GM12878 (cell line): Measurements from ENCODE around the gene LRRC10B. TPM values are rescaled to one million over a fixed set of nuclear protein-coding genes. Genes with fewer than 3 reads are reported as not detected.

ENCODE experiments used
- ATAC-seq: fragments of 200-7000 bp; cut with Tn5 transposase; 3 replicates; pipeline ENCODE4 v1.9.1; 2020; ENCODE audit warnings: mild to moderate bottlenecking, moderate library complexity
- BruUV-seq: library from RNA; stranded (reverse); fragments of 400-500 nt; replicated peaks from 2 replicates; lab custom pipeline; 2021; lab: Mats Ljungman, UMichigan
- CTCF ChIA-PET: fragments of 300-600 bp; sonication (Branson Sonifier 250); formaldehyde crosslinking; extraction: SDS; loops from one replicate; lab custom pipeline; 2021; ENCODE audit warnings: inconsistent platforms; lab: Yijun Ruan, JAX
- POLR2A ChIA-PET: fragments of 350-600 bp; formaldehyde crosslinking; extraction: SDS; loops from one replicate; lab custom pipeline; 2021; ENCODE audit warnings: inconsistent platforms; lab: Charles Lee
- RAD21 ChIA-PET: fragments of 300-600 bp; sonication (Branson Sonifier 250); formaldehyde crosslinking; loops from one replicate; lab custom pipeline; 2023; ENCODE audit warnings: antibody characterized with exemption; ENCODE audit not compliant: unreplicated experiment; lab: Charles Lee
- SMC1A ChIA-PET: fragments of 300-600 bp; sonication (Branson Sonifier 250); formaldehyde crosslinking; loops from one replicate; lab custom pipeline; 2023; ENCODE audit not compliant: unreplicated experiment, uncharacterized antibody; lab: Charles Lee
- DNase-seq: peaks from one replicate; pipeline ENCODE4 v3.0.0-alpha.2; 2011; ENCODE audit warnings: low read depth, low spot score
- FAIRE-seq: peaks from 3 replicates; lab custom pipeline; 2011; peaks lifted over from hg19 to GRCh38; lab: Jason Lieb, UNC
- H2AFZ ChIP-seq: 2 replicates; pipeline ENCODE4 v1.6.0; 2011; ENCODE audit warnings: low read depth, low read length, control low read depth; ENCODE audit not compliant: control insufficient read depth
- H3K27ac ChIP-seq: 2 replicates; pipeline ENCODE4 v1.5.1; 2011; ENCODE audit warnings: control low read depth; ENCODE audit not compliant: control insufficient read depth, insufficient read depth
- H3K27me3 ChIP-seq, 2 experiments: replicated peaks in 1 of 2; 2 replicates each; pipeline versions ENCODE4 v1.6.0 to v1.6.1; 2011; ENCODE audit warnings: low read length in 1 of 2; ENCODE audit not compliant: control insufficient read depth in 2 of 2, insufficient read depth in 2 of 2
- H3K36me3 ChIP-seq, 2 experiments: 2 replicates each; pipeline ENCODE4 v1.5.1; 2011; ENCODE audit warnings: low read length in 1 of 2; ENCODE audit not compliant: control insufficient read depth in 2 of 2, insufficient read depth in 2 of 2
- H3K4me1 ChIP-seq: 2 replicates; pipeline ENCODE4 v1.6.1; 2011; ENCODE audit warnings: mild to moderate bottlenecking, low read length, moderate library complexity, mixed read lengths; ENCODE audit not compliant: control insufficient read depth, insufficient read depth
- H3K4me2 ChIP-seq: 2 replicates; pipeline ENCODE4 v1.6.0; 2011; ENCODE audit warnings: control low read depth; ENCODE audit not compliant: control insufficient read depth, insufficient read depth
- H3K4me3 ChIP-seq: fragments of 200-600 bp; sonication (generic); 2 replicates; pipeline ENCODE4 v1.5.1; 2016
- H3K79me2 ChIP-seq: 2 replicates; pipeline ENCODE4 v1.6.0; 2011; ENCODE audit warnings: low read length; ENCODE audit not compliant: control insufficient read depth, insufficient read depth
- H3K9ac ChIP-seq: 2 replicates; pipeline ENCODE4 v1.8.0; 2011; ENCODE audit warnings: low read length, control low read depth, mixed read lengths; ENCODE audit not compliant: control insufficient read depth, insufficient read depth
- H3K9me3 ChIP-seq: replicated peaks from 3 replicates; pipeline ENCODE4 v1.5.1; 2011; ENCODE audit warnings: mild to moderate bottlenecking, low read length; ENCODE audit not compliant: control insufficient read depth, insufficient read depth
- H4K20me1 ChIP-seq: 2 replicates; pipeline ENCODE4 v1.6.0; 2011; ENCODE audit not compliant: control insufficient read depth, insufficient read depth
- ATF7 ChIP-seq: fragments of 450-650 bp; IDR thresholded peaks from 2 replicates; pipeline ENCODE4 v1.6.1; 2016; ENCODE audit warnings: low read depth, mild to moderate bottlenecking
- BCLAF1 ChIP-seq: fragments of 450-650 bp; IDR thresholded peaks from 2 replicates; pipeline ENCODE4 v1.6.1; 2017; ENCODE audit warnings: antibody characterized with exemption, mild to moderate bottlenecking, moderate library complexity
- BRCA1 ChIP-seq: IDR thresholded peaks from 2 replicates; pipeline ENCODE4 v1.6.1; 2011; ENCODE audit warnings: low read depth, low read length, improper control_type of control experiment
- CBX5 ChIP-seq: sonication (generic); IDR thresholded peaks from 2 replicates; pipeline ENCODE4 v1.6.1; 2016; ENCODE audit warnings: low read depth, moderate library complexity, mild to moderate bottlenecking, inconsistent platforms
- CREM ChIP-seq: IDR thresholded peaks from 2 replicates; pipeline ENCODE4 v1.6.1; 2014; ENCODE audit warnings: antibody characterized with exemption, low read depth
- EP300 ChIP-seq, 2 experiments: fragments of 150-350 bp in 1 of 2; IDR thresholded peaks; 2 replicates each; pipeline ENCODE4 v1.6.1; 2011 to 2012; ENCODE audit warnings: low read depth in 2 of 2, low read length in 2 of 2, borderline replicate concordance in 1 of 2, improper control_type of control experiment in 1 of 2, inconsistent platforms in 1 of 2; ENCODE audit not compliant: control insufficient read depth in 1 of 2
- EZH2 ChIP-seq: IDR thresholded peaks from 2 replicates; pipeline ENCODE4 v1.6.1; 2012; ENCODE audit warnings: low read depth, mild to moderate bottlenecking, control low read depth, inconsistent platforms, low read length, borderline replicate concordance; ENCODE audit not compliant: control insufficient read depth
- FOS ChIP-seq: IDR thresholded peaks from 3 replicates; pipeline ENCODE4 v1.6.1; 2011; ENCODE audit warnings: borderline replicate concordance; ENCODE audit not compliant: insufficient read length; ENCODE audit errors: extremely low read depth
- MTA2 ChIP-seq: fragments of 450-650 bp; IDR thresholded peaks from 2 replicates; pipeline ENCODE4 v1.6.1; 2016; ENCODE audit warnings: low read depth, mild to moderate bottlenecking, moderate library complexity
- MXI1 ChIP-seq: fragments of 150-350 bp; IDR thresholded peaks from 2 replicates; pipeline ENCODE4 v1.6.1; 2011; ENCODE audit warnings: low read depth, mild to moderate bottlenecking, inconsistent platforms, low read length, improper control_type of control experiment
- NFYA ChIP-seq: IDR thresholded peaks from 2 replicates; pipeline ENCODE4 v1.6.1; 2011; ENCODE audit warnings: low read depth, mild to moderate bottlenecking, low read length, improper control_type of control experiment, borderline replicate concordance
- NKRF ChIP-seq: fragments of 450-650 bp; conservative IDR thresholded peaks from 2 replicates; pipeline ENCODE4 v1.6.1; 2017; ENCODE audit warnings: mild to moderate bottlenecking, moderate library complexity
- POU2F2 ChIP-seq: IDR thresholded peaks from 3 replicates; pipeline ENCODE4 v1.6.1; 2011; ENCODE audit warnings: low read depth, mild to moderate bottlenecking, low read length, borderline replicate concordance
- SIX5 ChIP-seq: IDR thresholded peaks from 2 replicates; pipeline ENCODE4 v1.6.1; 2011; ENCODE audit warnings: mild to moderate bottlenecking, low read depth, low read length, moderate library complexity; ENCODE audit not compliant: severe bottlenecking
- SP1 ChIP-seq: IDR thresholded peaks from one replicate; pipeline ENCODE4 v1.6.1; 2011; ENCODE audit warnings: low read depth, low read length
- TBL1XR1 ChIP-seq: IDR thresholded peaks from 2 replicates; pipeline ENCODE4 v1.6.1; 2012; ENCODE audit warnings: low read depth, low read length, improper control_type of control experiment
- ZNF384 ChIP-seq: IDR thresholded peaks from 2 replicates; pipeline ENCODE4 v1.6.1; 2012; ENCODE audit warnings: low read depth, mild to moderate bottlenecking, low read length, improper control_type of control experiment, borderline replicate concordance
- WGBS: methylation state at CpG from one replicate; pipeline ENCODE4 v1.1.6; 2016; ENCODE audit warnings: low lambda C conversion rate; ENCODE audit not compliant: insufficient replicate concordance, insufficient coverage; ENCODE audit errors: missing lambda C conversion rate; 5-methylcytosine and 5-hydroxymethylcytosine counted together
- in situ Hi-C: fragments of 300-500 bp; cut with MboI; formaldehyde crosslinking; loops from 9 replicates; pipeline ENCODE4 v1.14.3; 2018; ENCODE audit warnings: mixed read lengths
- intact Hi-C: fragments of 100-400 bp; cut with micrococcal nuclease; formaldehyde crosslinking; loops from one replicate; pipeline ENCODE4 v1.14.2; 2022; ENCODE audit not compliant: unreplicated experiment
- polyA plus RNA-seq, 11 experiments: library from polyadenylated mRNA; depleted of rRNA in 4 of 11; unstranded in 6 of 11; stranded (reverse) in 5 of 11; fragments of >200 nt; fragmentation: Nextera tagmentation in 4 of 11; fragmentation: Illumina TruSeq in 1 of 11; extraction: Ambion mirVana in 4 of 11; extraction: Trizol in 1 of 11; gene quantifications; 1 replicate in 1 of 11; 2 replicates in 10 of 11; pipeline versions ENCODE4 v1.2.1 to v1.2.3, GENCODE V29; 2011 to 2016; ENCODE audit warnings: inconsistent platforms in 2 of 11, missing spikeins in 2 of 11, low read depth in 1 of 11
- total RNA-seq, 4 experiments: library from RNA; depleted of rRNA in 3 of 4; stranded (reverse); fragments of >200 nt in 3 of 4; fragmentation: Illumina TruSeq in 1 of 4; extraction: Trizol in 1 of 4; gene quantifications; 2 replicates each; pipeline versions ENCODE4 v1.2.1 to v1.2.3, GENCODE V29; 2013 to 2021

LRRC10B gene
- total and polyA plus RNA-seq, 10 of the 15 experiments (the other 5 are each of a cell fraction or from before 2014, with no cell fraction given) = not detected

- RAD21 ChIA-PET = interaction anchor here (0.6 kb wide), 1 partner anchor 931 kb away, joined by 5 read pairs; no protein-coding TSS in a partner anchor
- H2AFZ ChIP-seq = no peak overlapping the region
- FAIRE-seq (no peak), DNase-seq (no peak), ATAC-seq (no peak)
- in situ Hi-C loops = no loop called here
- CTCF ChIA-PET = interaction anchor here (0.8 to 3.7 kb wide), 9 partner anchors 8 to 202 kb away, joined by 3 to 19 read pairs (median 4); no protein-coding TSS in a partner anchor
- H3K4me1 ChIP-seq = no peaks in the 10 kb centered on the region
- no peak overlapping the region for H3K4me3 ChIP-seq
- TF ChIP-seq CBX5 (no peak), BCLAF1 (no peak), TBL1XR1 (no peak), ATF7 (no peak), EP300 (IDR thresholded peaks at IDR 0.05; ENCODE audit: borderline replicate concordance in 1 of 2, control insufficient read depth in 1 of 2, low read depth in 2 of 2, low read length in 2 of 2) (no peak), EZH2 (no peak), BRCA1 (no peak), NFYA (no peak), ZNF384 (no peak), SIX5 (no peak), MTA2 (no peak), SP1 (no peak), POU2F2 (no peak), FOS (no peak), NKRF (no peak), CREM (no peak), MXI1 (no peak)
- 0% methylated on average over 3 of the region's 3 CpGs for WGBS
- no peaks in the 10 kb centered on the region for H4K20me1 ChIP-seq
- no TSS peak for BruUV-seq
- intact Hi-C loops = loop anchor here (10.0 kb wide), 1 partner anchor 104 kb away; no protein-coding TSS in a partner anchor
- POLR2A ChIA-PET = no interaction called here
- no peak overlapping the region for H3K4me2 ChIP-seq
- peaks cover 0 to 1% of the 10 kb centered on the region in 2 experiments; a peak in 1 of 4 replicates for H3K27me3 ChIP-seq
- H3K9ac ChIP-seq = no peak overlapping the region
- H3K36me3 ChIP-seq = no peaks in the 10 kb centered on the region
- no peaks in the 10 kb centered on the region for H3K79me2 ChIP-seq
- no peak overlapping the region for H3K27ac ChIP-seq
- H3K9me3 ChIP-seq = no peaks in the 10 kb centered on the region
- SMC1A ChIA-PET = no interaction called here
Observed at GRCh38 chr11:61531044-61531443, 22.5 kb downstream of the LRRC10B start.
